ENCODE results near the gene PCSK1N.

DNA sequence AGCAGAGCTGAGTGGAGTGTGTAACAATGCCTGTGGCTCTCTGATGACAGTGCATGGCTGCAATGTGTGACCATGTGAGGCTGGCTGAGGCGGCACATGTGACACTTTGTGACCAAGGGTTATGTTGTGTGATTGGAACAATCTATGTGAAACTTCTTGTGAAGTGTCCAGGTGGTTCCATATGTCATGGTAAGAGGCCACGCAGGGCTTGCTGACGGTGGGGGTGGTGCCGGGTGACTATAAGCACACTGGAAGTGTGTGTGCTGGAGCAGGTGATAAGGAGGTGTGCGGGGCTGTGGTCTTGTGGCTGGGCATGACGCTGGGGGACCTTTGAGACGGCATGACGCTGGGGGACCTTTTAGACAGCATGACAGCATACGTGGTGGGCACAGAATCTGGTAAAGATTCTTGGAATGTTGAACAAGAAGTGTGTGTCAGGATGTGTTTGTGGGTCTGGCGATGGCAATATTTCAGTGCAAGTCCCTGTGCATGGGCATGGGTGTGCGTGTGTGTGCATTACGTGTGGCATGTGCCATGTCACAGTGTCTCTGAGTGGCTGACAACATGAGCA is 41.0 kb downstream of the PCSK1N start:
- TF ChIP-seq EZH2 (IDR thresholded peaks at IDR 0.05) = no peak
- TF ChIP-seq POLR2AphosphoS5 (IDR thresholded peaks at IDR 0.05; ENCODE audit: borderline replicate concordance, low read depth, low read length) = no peak
- TF ChIP-seq FOXP2 (optimal IDR thresholded peaks at IDR 0.05; ENCODE audit: control extremely low read depth, extremely low read length, insufficient read depth) = no peak

All from SK-N-MC (cell line).